K562 (cell line): ENCODE measurements around the gene CNKSR3. TPM values are rescaled to one million over a fixed set of nuclear protein-coding genes. Genes with fewer than 3 reads are reported as not detected.
A peak's percentile ranks its signal among the peaks of the same experiment; 100 is the strongest.

Source experiments
- BRD9 ChIP-seq: fragments of 450-650 bp; IDR thresholded peaks from 2 replicates; pipeline ENCODE4 v1.6.1; 2018; ENCODE audit warnings: low read depth; ENCODE audit not compliant: partially characterized antibody
- ESRRB ChIP-seq: fragments of 250-450 bp; sonication (Bioruptor Pico); IDR thresholded peaks from 2 replicates; pipeline ENCODE4 v1.5.0; 2020; ENCODE audit warnings: mild to moderate bottlenecking, moderate library complexity, borderline replicate concordance
- EZH2 ChIP-seq: IDR thresholded peaks from 2 replicates; pipeline ENCODE4 v1.6.1; 2012; ENCODE audit warnings: low read depth, mild to moderate bottlenecking, inconsistent platforms, low read length, borderline replicate concordance
- HMG20A ChIP-seq: fragments of 450-650 bp; formaldehyde crosslinking; conservative IDR thresholded peaks from 2 replicates; pipeline ENCODE4 v1.4.0; 2020; ENCODE audit warnings: mild to moderate bottlenecking, mixed read lengths
- HNRNPUL1 ChIP-seq: fragments of 200-400 bp; formaldehyde crosslinking; IDR thresholded peaks from 2 replicates; pipeline ENCODE4 v1.6.1; 2017; ENCODE audit warnings: low read length
- IFI16 ChIP-seq: fragments of 250-450 bp; sonication (Bioruptor Pico); IDR thresholded peaks from 2 replicates; pipeline ENCODE4 v2.1.2; 2022; ENCODE audit warnings: mild to moderate bottlenecking, inconsistent platforms
- JUND ChIP-seq, 2 experiments: IDR thresholded peaks; 2 replicates in 1 of 2; 3 replicates in 1 of 2; pipeline ENCODE4 v1.6.1; 2011; ENCODE audit warnings: borderline replicate concordance in 2 of 2, low read depth in 2 of 2, low read length in 2 of 2, improper control_type of control experiment in 1 of 2, missing biosample characterization in 1 of 2, missing genetic modification characterization in 1 of 2, missing genetic modification reagents in 1 of 2
- KDM1A ChIP-seq, 2 experiments: fragments of 450-650 bp; IDR thresholded peaks; 2 replicates each; pipeline ENCODE4 v1.6.1; 2016; ENCODE audit warnings: mild to moderate bottlenecking in 2 of 2
- KLF10 ChIP-seq: fragments of 250-450 bp; sonication (Bioruptor Pico); IDR thresholded peaks from 2 replicates; pipeline ENCODE4 v1.6.1; 2021; ENCODE audit warnings: matching md5 sums
- MAX ChIP-seq: sonication (generic); formaldehyde crosslinking; IDR thresholded peaks from 2 replicates; pipeline ENCODE4 v1.9.0; 2022; ENCODE audit warnings: mild to moderate bottlenecking, missing genetic modification reagents
- MTA2 ChIP-seq: fragments of 450-650 bp; IDR thresholded peaks from 2 replicates; pipeline ENCODE4 v1.6.1; 2016; ENCODE audit warnings: low read depth
- MXI1 ChIP-seq: IDR thresholded peaks from 2 replicates; pipeline ENCODE4 v1.6.1; 2011; ENCODE audit warnings: low read depth, mild to moderate bottlenecking, improper control_type of control experiment, low read length
- PHB ChIP-seq: fragments of 250-450 bp; sonication (Bioruptor Pico); IDR thresholded peaks from 2 replicates; pipeline ENCODE4 v1.5.0; 2021
- SP2 ChIP-seq: IDR thresholded peaks from 2 replicates; pipeline ENCODE4 v1.6.1; 2011; ENCODE audit warnings: mild to moderate bottlenecking, low read depth, low read length, moderate library complexity; ENCODE audit not compliant: poor library complexity, severe bottlenecking; ENCODE audit errors: extremely low read depth
- TAL1 ChIP-seq: fragments of 450-650 bp; IDR thresholded peaks from 2 replicates; pipeline ENCODE4 v1.6.1; 2016; ENCODE audit warnings: mild to moderate bottlenecking
- ZNF174 ChIP-seq: fragments of 250-450 bp; sonication (Bioruptor Pico); IDR thresholded peaks from 2 replicates; pipeline ENCODE4 v1.4.0; 2020; ENCODE audit warnings: mild to moderate bottlenecking
- ZNF75A ChIP-seq: fragments of 450-650 bp; formaldehyde crosslinking; IDR thresholded peaks from 2 replicates; pipeline ENCODE4 v1.4.0; 2020; ENCODE audit warnings: mild to moderate bottlenecking
- polyA plus RNA-seq, 8 experiments: library from polyadenylated mRNA; depleted of rRNA in 4 of 8; stranded (reverse) in 5 of 8; unstranded in 3 of 8; fragments of >200 nt; fragmentation: Nextera tagmentation in 2 of 8; fragmentation: Illumina TruSeq in 1 of 8; extraction: Ambion mirVana in 2 of 8; extraction: Trizol in 1 of 8; gene quantifications; 2 replicates each; pipeline versions ENCODE4 v1.2.1 to v1.2.3, GENCODE V29; 2011 to 2014; ENCODE audit warnings: inconsistent platforms in 1 of 8, missing spikeins in 1 of 8
- total RNA-seq, 7 experiments: library from RNA; depleted of rRNA in 6 of 7; stranded (reverse); fragments of >200 nt in 6 of 7; fragmentation: Illumina TruSeq in 2 of 7; extraction: Trizol in 2 of 7; gene quantifications; 2 replicates each; pipeline versions ENCODE4 v1.2.1 to v1.2.3, GENCODE V29; 2011 to 2021; ENCODE audit warnings: low replicate concordance in 1 of 7
- TF ChIP-seq, protein P1 (sequence below), 2 experiments: fragments of 450-650 bp; IDR thresholded peaks; 2 replicates each; pipeline ENCODE4 v1.6.1; 2018; ENCODE audit warnings: mild to moderate bottlenecking in 2 of 2, low read depth in 1 of 2; ENCODE audit not compliant: partially characterized antibody in 2 of 2
- TF ChIP-seq, protein P2 (sequence below), 2 experiments: fragments of 450-650 bp; conservative IDR thresholded peaks; 2 replicates each; pipeline ENCODE4 v1.6.1; 2017; ENCODE audit warnings: mild to moderate bottlenecking in 2 of 2, moderate library complexity in 2 of 2

Gene CNKSR3
- total and polyA plus RNA-seq, 9 of the 15 experiments (the other 6 are each of a cell fraction or from before 2014, with no cell fraction given), result 4.5 to 29.6 (median 9.5) TPM

- TF ChIP-seq, protein P1, sequence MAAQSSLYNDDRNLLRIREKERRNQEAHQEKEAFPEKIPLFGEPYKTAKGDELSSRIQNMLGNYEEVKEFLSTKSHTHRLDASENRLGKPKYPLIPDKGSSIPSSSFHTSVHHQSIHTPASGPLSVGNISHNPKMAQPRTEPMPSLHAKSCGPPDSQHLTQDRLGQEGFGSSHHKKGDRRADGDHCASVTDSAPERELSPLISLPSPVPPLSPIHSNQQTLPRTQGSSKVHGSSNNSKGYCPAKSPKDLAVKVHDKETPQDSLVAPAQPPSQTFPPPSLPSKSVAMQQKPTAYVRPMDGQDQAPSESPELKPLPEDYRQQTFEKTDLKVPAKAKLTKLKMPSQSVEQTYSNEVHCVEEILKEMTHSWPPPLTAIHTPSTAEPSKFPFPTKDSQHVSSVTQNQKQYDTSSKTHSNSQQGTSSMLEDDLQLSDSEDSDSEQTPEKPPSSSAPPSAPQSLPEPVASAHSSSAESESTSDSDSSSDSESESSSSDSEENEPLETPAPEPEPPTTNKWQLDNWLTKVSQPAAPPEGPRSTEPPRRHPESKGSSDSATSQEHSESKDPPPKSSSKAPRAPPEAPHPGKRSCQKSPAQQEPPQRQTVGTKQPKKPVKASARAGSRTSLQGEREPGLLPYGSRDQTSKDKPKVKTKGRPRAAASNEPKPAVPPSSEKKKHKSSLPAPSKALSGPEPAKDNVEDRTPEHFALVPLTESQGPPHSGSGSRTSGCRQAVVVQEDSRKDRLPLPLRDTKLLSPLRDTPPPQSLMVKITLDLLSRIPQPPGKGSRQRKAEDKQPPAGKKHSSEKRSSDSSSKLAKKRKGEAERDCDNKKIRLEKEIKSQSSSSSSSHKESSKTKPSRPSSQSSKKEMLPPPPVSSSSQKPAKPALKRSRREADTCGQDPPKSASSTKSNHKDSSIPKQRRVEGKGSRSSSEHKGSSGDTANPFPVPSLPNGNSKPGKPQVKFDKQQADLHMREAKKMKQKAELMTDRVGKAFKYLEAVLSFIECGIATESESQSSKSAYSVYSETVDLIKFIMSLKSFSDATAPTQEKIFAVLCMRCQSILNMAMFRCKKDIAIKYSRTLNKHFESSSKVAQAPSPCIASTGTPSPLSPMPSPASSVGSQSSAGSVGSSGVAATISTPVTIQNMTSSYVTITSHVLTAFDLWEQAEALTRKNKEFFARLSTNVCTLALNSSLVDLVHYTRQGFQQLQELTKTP (IDR thresholded peaks at IDR 0.05; ENCODE audit: low read depth in 1 of 2, partially characterized antibody in 2 of 2), result no peak
- TF ChIP-seq MXI1 (no peak), ESRRB (CRISPR knock-in tag) (no peak), ZNF75A (CRISPR knock-in tag) (no peak), HNRNPUL1 (no peak), KLF10 (CRISPR knock-in tag) (no peak), KDM1A (IDR thresholded peaks at IDR 0.05) (peak; percentile 64 to 80), ZNF174 (CRISPR knock-in tag) (no peak), BRD9 (no peak), HMG20A (no peak), TAL1 (no peak), MAX (CRISPR knock-in tag) (no peak), SP2 (no peak), IFI16 (CRISPR knock-in tag) (no peak), PHB (CRISPR knock-in tag) (no peak), MTA2 (no peak), EZH2 (no peak), JUND (IDR thresholded peaks at IDR 0.05; ENCODE audit: borderline replicate concordance, low read depth, low read length) (no peak), JUND (tag; IDR thresholded peaks at IDR 0.05; ENCODE audit: borderline replicate concordance, low read depth, low read length) (no peak)
- TF ChIP-seq, protein P2, sequence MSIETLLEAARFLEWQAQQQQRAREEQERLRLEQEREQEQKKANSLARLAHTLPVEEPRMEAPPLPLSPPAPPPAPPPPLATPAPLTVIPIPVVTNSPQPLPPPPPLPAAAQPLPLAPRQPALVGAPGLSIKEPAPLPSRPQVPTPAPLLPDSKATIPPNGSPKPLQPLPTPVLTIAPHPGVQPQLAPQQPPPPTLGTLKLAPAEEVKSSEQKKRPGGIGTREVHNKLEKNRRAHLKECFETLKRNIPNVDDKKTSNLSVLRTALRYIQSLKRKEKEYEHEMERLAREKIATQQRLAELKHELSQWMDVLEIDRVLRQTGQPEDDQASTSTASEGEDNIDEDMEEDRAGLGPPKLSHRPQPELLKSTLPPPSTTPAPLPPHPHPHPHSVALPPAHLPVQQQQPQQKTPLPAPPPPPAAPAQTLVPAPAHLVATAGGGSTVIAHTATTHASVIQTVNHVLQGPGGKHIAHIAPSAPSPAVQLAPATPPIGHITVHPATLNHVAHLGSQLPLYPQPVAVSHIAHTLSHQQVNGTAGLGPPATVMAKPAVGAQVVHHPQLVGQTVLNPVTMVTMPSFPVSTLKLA (conservative IDR thresholded peaks at IDR 0.05), result no peak
Measured at GRCh38 chr6:154461348-154461747, 49.1 kb downstream of the CNKSR3 start (continued).
